Stimulated activated CD4-positive, alpha-beta T cell treated with anti-CD3 and anti-CD28 coated beads, Interleukin-1b, Interleukin-23, amount 100 ng/mL, for 1 hour (primary cell): ENCODE results near the gene ANKRD6.
"Not testable (repeated sequence)": the region's sequence is repeated elsewhere in the genome, so short reads cannot be mapped to it uniquely, and the experiment has no call there.

Experiments
- DNase-seq, 2 donors: peaks; one replicate each; pipeline ENCODE4 v3.0.0-alpha.2; 2020; ENCODE audit warnings: low read depth in 2 of 2

Gene ANKRD6

DNA sequence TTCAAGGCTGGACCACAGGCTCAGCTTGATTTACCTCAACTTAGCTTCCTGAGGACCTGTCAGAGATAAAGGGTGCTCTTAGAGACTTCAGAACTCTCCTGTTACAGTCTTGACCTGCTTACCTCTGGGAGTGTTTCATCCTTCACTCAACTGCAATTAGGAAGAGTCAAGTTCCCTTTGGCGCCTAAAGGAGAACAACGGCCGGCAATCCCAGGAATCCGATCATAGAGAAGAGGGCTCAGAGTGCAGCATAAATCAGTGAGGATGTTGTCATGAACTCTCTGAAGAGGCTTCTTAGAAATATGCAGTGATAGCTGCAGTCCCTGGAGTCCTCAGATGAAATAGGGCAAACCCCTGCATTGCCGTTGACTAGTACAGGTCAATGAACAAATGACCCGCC lies 169.2 kb downstream of the ANKRD6 start:
- no peak for DNase-seq

- no peak for DNase-seq
Observed at GRCh38 chr6:89604653-89605052, 171.7 kb downstream of the ANKRD6 start.

- DNase-seq = no peak
Observed at GRCh38 chr6:89605861-89606260, 172.9 kb downstream of the ANKRD6 start.

GRCh38 chr6:89610149-89610642 lies 177.2 kb downstream of the ANKRD6 start:
- peak; percentile 41 to 69 for DNase-seq

- DNase-seq = no peak
Observed at GRCh38 chr6:89611666-89612065, 178.7 kb downstream of the ANKRD6 start.

DNA sequence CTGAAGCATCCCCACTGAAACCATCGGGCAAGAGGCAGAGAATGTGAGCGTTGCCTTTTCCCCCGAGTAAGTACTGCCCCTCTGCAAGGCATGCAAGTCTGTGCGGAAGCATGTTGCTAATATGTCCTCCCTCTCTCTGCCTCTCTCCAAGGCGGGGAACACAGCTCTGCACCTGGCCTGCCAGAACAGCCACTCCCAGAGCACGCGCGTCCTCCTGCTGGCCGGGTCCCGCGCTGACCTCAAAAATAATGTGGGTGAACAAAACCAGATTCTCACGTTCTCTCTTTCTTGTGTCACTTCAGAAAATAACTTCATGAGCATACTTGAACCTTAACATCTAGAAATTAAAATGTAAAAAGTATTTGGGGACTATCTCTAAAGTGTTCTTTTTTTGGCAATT lies 179.2 kb downstream of the ANKRD6 start:
- no peak for DNase-seq

- no peak for DNase-seq
Observed at GRCh38 chr6:89613790-89614189, 180.8 kb downstream of the ANKRD6 start.

DNA sequence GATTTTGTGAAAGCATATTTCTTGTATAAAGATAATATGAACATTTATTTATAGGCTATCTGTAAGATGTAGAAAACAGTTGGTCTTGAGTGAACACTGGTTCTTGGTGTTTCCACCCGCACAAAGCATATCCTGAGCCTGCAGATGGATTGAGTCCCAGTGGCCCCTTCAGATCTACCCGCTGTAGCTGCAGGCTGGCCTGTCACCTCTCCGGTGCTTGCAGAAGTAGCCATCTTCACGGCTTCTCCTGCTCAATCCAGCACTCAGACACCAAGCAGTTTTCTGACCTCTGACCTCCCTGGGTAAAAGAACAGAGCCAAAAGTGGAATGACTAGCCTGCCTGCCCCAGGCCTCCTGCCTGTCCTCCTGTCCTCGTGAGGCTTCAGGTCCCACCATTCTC lies 182.9 kb downstream of the ANKRD6 start:
- no peak for DNase-seq

DNA sequence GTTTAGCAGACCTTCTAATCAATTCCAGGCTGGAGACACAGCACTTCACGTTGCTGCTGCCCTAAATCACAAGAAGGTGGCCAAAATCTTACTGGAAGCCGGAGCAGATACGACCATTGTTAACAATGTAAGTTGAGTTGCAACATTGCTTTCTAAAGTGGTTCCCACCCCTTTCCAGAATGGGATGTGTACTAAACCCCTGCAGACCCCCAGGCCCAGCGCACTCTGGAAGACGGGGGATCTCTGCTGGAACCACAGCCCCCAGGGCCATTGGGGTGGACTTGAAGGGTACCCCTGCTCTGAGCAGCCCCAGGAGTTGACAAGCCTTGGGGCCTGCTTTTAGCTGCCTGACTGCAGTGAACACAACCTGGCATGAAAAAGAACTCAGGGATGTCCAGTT lies 183.6 kb downstream of the ANKRD6 start:
- DNase-seq = no peak

DNA sequence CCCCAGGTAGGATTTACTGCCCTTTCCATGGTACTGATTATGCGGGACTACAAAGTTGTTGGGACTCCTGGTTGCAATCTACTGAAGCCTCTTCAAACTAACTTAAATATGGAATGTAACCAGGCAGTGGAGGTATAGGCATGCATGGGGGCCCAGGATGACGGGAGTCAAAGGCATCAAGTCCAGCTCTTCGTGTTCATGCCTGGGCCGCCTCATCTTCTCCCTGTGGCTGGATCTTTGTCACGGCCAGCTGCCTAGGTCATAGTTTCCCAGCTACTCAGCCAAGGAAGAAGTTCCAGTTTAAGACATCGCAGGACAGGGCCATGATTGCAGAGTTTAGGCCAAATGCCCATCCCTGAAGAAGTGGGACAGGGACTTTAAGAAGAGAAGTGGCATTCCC lies 185.1 kb downstream of the ANKRD6 start:
- DNase-seq = no peak

GRCh38 chr6:89619567-89619966 lies 186.6 kb downstream of the ANKRD6 start:
- DNase-seq = no peak

- DNase-seq = no peak
Observed at GRCh38 chr6:89623749-89624148, 190.8 kb downstream of the ANKRD6 start.

DNA sequence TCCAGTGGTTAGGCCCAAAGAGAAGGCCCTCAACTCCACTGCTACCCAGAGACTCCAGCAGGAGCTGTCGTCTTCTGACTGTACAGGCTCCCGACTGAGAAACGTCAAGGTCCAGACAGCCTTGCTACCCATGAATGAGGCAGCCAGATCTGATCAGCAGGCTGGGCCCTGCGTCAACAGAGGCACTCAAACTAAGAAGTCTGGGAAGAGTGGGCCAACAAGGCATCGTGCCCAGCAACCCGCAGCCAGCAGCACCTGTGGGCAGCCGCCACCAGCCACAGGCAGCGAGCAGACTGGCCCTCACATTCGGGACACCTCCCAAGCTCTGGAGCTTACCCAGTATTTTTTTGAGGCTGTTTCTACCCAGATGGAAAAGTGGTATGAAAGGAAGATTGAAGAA lies 197.5 kb downstream of the ANKRD6 start:
- no peak for DNase-seq

GRCh38 chr6:89636412-89636811 lies 203.5 kb downstream of the ANKRD6 start:
- not testable (repeated sequence) for DNase-seq

DNA sequence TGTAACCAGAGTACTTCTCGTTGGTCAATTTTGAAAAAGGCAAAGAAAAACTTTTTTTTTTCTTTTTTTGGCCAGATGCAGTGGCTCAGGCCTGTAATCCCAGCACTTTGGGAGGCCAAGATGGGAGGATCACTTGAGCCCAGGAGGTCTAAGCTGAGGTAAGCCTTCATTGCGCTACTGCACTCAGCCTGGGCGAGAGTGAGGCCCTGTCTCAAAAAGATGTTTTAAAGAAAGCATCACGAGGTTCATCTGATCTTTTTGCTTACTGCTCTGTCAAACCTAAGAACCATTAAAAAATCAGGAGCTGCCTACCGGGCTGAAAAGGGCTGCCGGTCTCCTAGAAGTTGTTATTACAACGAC lies 205.0 kb downstream of the ANKRD6 start:
- no peak for DNase-seq

- DNase-seq = peak; percentile 62 to 74
Observed at GRCh38 chr6:89638320-89639195, 205.6 kb downstream of the ANKRD6 start, which contains the start of gene LYRM2. TSS of gene LYRM2 (minus strand) at chr6:89638747. CDS start at chr6:89638716, 31 bp downstream.

- DNase-seq = no peak
Observed at GRCh38 chr6:89640804-89641203, 207.9 kb downstream of the ANKRD6 start.

GRCh38 chr6:89641581-89641980 lies 208.6 kb downstream of the ANKRD6 start:
- not testable (repeated sequence) for DNase-seq

DNA sequence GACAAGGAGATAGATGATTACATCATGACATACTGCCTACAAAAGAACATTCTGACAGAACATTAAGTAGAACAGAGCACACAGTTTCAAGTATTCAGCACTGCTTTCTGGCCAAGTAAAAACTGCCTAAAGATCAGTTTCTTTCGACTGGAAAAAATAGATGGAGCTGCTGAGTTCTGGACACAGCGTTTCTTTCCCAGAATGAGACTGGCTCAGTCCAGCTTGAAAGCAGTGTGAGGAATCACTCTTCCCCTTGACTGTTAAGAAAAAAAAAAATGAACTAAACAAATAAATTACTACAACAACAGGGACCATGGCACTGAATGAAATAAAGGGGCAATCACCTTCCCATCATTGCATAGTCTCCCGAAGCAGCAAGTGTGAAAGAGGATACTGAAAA lies 210.0 kb downstream of the ANKRD6 start:
- DNase-seq = no peak

DNA sequence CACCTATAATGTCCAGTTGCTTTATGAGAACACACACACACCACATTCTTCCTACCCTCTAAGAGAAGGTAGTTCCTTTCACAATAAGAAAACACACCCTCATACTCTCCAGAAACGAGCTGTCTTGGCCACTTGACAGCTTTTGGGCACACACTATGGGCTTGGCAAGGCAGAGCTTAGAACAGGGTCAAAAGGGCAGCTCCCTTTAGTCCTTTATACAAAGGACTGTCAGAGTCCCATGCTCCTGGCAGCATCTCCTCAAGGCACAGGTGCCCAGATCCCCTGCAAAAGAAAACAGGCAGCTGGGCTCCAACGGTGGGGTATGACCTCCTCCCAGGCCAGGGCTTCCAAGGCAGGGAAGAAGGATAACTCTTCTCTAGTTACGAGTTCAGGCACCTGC lies 210.5 kb downstream of the ANKRD6 start:
- DNase-seq = no peak

- DNase-seq = no peak
Observed at GRCh38 chr6:89644864-89645263, 211.9 kb downstream of the ANKRD6 start.

GRCh38 chr6:89649682-89650081 lies 216.7 kb downstream of the ANKRD6 start:
- no peak for DNase-seq

DNA sequence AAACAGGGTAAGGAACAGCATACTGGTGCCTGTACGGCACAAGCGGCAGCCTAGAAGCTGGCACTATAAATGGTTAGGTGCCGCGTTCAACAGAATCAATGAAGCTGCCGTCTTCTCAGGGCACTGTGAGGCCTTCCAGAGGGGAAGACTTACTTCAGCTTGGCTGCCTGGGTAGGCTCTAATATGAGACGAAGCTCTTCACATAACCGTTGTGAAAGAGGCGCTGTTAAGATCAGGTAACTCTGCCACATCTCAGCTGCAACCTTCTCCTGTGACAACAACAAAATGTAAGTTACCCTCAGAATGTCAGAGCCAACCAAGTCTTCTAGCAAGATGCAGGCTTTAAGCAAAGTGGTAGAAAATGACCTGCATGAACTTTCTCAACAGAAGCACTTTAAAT lies 217.6 kb downstream of the ANKRD6 start:
- no peak for DNase-seq

DNA sequence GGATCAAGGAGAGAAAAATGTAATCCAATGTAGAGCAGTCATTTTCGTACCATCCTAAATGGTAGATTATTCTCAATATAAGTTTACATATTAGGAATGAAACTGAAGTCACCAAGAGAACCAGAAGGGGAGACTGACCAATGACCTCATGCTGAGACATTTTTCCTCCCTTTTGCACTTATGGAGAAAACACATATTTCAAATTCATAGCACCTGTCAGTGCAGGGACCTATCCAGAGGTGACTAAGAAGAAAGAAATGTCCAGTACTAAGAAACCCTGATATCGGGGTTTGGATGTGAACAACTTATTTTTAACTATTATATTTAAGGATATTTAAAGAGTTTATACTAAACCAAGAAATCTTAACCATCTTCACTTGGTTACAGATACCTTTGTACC lies 222.2 kb downstream of the ANKRD6 start:
- no peak for DNase-seq
